ENCODE data around the gene CBLB. TPM values are rescaled to one million over a fixed set of nuclear protein-coding genes. Genes with fewer than 3 reads are reported as not detected.

CBLB gene
- total and polyA plus RNA-seq, 9 of the 15 experiments (the other 6 are each of a cell fraction or from before 2014, with no cell fraction given) = 1.8 to 8.1 (median 5.3) TPM

DNA sequence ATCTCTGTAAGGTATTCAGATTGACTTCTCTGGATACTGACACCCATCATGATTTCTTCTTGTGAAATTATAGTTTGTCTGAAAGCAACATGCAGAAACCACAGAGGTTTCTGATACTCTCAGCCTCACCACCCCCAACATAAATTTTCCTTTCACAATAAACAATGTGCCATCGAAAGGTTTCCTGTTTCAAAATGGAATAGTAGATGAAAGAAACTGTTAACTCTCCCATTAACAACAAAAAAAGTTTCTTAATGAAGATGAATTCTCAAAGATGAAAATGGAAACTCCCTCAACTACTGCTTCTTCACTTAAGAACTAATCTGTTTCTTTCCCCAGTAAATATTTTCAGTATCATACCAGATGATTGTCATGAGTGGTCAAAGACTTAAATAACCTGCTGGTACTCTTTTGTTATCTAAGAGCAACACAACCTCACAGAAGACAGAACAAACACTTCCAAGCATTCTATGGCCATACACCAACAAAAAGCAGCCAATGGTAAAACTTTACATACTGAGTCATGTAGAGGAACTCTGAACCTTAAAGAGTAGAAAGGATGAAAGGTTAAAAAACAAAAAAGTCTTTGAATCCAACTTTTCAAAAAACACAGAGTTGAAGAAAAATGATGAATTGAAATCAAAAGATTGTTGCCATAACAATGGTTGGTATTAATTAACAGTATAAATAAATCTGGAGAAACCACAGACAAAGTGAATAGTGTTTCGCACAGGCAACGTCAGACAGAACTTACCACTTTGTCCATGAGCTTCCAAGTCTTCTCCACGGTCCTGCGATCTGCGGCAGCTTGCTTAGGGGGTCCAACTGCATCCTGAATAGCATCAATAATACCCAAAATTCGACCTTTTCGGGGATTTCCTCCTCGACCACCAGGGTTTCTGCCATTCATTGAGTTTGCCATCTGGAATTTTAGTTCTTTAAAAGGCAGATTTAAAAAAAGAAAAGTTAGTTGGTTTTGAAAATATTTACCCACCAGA, 1.9 kb downstream of the CBLB start (continued):
- TF ChIP-seq, protein P1, sequence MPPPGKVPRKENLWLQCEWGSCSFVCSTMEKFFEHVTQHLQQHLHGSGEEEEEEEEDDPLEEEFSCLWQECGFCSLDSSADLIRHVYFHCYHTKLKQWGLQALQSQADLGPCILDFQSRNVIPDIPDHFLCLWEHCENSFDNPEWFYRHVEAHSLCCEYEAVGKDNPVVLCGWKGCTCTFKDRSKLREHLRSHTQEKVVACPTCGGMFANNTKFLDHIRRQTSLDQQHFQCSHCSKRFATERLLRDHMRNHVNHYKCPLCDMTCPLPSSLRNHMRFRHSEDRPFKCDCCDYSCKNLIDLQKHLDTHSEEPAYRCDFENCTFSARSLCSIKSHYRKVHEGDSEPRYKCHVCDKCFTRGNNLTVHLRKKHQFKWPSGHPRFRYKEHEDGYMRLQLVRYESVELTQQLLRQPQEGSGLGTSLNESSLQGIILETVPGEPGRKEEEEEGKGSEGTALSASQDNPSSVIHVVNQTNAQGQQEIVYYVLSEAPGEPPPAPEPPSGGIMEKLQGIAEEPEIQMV (tag; conservative IDR thresholded peaks at IDR 0.05; ENCODE audit: low read depth) = peak; percentile 68
- TF ChIP-seq RCOR1 (IDR thresholded peaks at IDR 0.05; ENCODE audit: borderline replicate concordance in 1 of 2, low read depth in 2 of 2, low read length in 2 of 2) = 0 out of 4 replicates have a peak, but pooled peaks of 1 of the 2 experiments have one; percentile 24
- TF ChIP-seq YY1 (IDR thresholded peaks at IDR 0.05; ENCODE audit: borderline replicate concordance in 1 of 3, control insufficient read depth in 1 of 3, extremely low read depth in 1 of 3, insufficient read depth in 3 of 3, insufficient read length in 1 of 3, insufficient replicate concordance in 2 of 3, low read depth in 1 of 3, low read length in 2 of 3) = no peak
- no peak for TF ChIP-seq KAT7 (CRISPR knock-in tag; IDR thresholded peaks at IDR 0.05; ENCODE audit: borderline replicate concordance)
- TF ChIP-seq, protein P2, sequence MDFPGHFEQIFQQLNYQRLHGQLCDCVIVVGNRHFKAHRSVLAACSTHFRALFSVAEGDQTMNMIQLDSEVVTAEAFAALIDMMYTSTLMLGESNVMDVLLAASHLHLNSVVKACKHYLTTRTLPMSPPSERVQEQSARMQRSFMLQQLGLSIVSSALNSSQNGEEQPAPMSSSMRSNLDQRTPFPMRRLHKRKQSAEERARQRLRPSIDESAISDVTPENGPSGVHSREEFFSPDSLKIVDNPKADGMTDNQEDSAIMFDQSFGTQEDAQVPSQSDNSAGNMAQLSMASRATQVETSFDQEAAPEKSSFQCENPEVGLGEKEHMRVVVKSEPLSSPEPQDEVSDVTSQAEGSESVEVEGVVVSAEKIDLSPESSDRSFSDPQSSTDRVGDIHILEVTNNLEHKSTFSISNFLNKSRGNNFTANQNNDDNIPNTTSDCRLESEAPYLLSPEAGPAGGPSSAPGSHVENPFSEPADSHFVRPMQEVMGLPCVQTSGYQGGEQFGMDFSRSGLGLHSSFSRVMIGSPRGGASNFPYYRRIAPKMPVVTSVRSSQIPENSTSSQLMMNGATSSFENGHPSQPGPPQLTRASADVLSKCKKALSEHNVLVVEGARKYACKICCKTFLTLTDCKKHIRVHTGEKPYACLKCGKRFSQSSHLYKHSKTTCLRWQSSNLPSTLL (IDR thresholded peaks at IDR 0.05) = 0 out of 2 replicates have a peak, but pooled peaks have one; percentile 18
- no peak for TF ChIP-seq ZSCAN29 (IDR thresholded peaks at IDR 0.05)
- TF ChIP-seq, protein P3, sequence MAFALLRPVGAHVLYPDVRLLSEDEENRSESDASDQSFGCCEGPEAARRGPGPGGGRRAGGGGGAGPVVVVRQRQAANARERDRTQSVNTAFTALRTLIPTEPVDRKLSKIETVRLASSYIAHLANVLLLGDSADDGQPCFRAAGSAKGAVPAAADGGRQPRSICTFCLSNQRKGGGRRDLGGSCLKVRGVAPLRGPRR (CRISPR knock-in tag; IDR thresholded peaks at IDR 0.05) = no peak
- peak; percentile 89 for TF ChIP-seq ZNF175 (CRISPR knock-in tag; IDR thresholded peaks at IDR 0.05; ENCODE audit: low read depth)
- peak; percentile 13; the same call in 1 of the 2 replicates for TF ChIP-seq CC2D1A (IDR thresholded peaks at IDR 0.05)
- TF ChIP-seq, protein P4, sequence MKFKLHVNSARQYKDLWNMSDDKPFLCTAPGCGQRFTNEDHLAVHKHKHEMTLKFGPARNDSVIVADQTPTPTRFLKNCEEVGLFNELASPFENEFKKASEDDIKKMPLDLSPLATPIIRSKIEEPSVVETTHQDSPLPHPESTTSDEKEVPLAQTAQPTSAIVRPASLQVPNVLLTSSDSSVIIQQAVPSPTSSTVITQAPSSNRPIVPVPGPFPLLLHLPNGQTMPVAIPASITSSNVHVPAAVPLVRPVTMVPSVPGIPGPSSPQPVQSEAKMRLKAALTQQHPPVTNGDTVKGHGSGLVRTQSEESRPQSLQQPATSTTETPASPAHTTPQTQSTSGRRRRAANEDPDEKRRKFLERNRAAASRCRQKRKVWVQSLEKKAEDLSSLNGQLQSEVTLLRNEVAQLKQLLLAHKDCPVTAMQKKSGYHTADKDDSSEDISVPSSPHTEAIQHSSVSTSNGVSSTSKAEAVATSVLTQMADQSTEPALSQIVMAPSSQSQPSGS (CRISPR knock-in tag; IDR thresholded peaks at IDR 0.05) = no peak
- peak; percentile 45; the same call in 1 of the 2 replicates for TF ChIP-seq EP300 (IDR thresholded peaks at IDR 0.05; ENCODE audit: low read length)
- no peak for TF ChIP-seq GTF2E2 (tag; IDR thresholded peaks at IDR 0.05)
- TF ChIP-seq, protein P5, sequence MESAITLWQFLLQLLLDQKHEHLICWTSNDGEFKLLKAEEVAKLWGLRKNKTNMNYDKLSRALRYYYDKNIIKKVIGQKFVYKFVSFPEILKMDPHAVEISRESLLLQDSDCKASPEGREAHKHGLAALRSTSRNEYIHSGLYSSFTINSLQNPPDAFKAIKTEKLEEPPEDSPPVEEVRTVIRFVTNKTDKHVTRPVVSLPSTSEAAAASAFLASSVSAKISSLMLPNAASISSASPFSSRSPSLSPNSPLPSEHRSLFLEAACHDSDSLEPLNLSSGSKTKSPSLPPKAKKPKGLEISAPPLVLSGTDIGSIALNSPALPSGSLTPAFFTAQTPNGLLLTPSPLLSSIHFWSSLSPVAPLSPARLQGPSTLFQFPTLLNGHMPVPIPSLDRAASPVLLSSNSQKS (CRISPR knock-in tag; IDR thresholded peaks at IDR 0.05) = no peak
- TF ChIP-seq TAL1 (IDR thresholded peaks at IDR 0.05) = peak; percentile 57
- no peak for TF ChIP-seq RHOXF2B (CRISPR knock-in tag; conservative IDR thresholded peaks at IDR 0.05)
- peak; percentile 2 for TF ChIP-seq MEIS2 (IDR thresholded peaks at IDR 0.05; ENCODE audit: partially characterized antibody)
- TF ChIP-seq NCOR1 (IDR thresholded peaks at IDR 0.05) = peak; percentile 52
- no peak for TF ChIP-seq NFE2 (IDR thresholded peaks at IDR 0.05; ENCODE audit: low read depth)
- no peak for TF ChIP-seq XRCC4 (IDR thresholded peaks at IDR 0.05; ENCODE audit: extremely low read depth, insufficient read depth, insufficient read length)

Measured in K562 (cell line).